ENCODE results near the gene MLANA. TPM values are rescaled to one million over a fixed set of nuclear protein-coding genes. Genes with fewer than 3 reads are reported as not detected.

The MLANA gene, protein sequence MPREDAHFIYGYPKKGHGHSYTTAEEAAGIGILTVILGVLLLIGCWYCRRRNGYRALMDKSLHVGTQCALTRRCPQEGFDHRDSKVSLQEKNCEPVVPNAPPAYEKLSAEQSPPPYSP
- not detected in 3 replicates for polyA plus RNA-seq
- 0.41 TPM for polyA plus RNA-seq (2011; ENCODE audit: low read depth)
- 0.24 and 0.26 TPM in 2 replicates for polyA plus RNA-seq (2011; cell fraction: cytosol; rRNA removed)
- polyA plus RNA-seq (2011; cell fraction: nucleus; rRNA removed): not detected in 2 replicates
- 0.46 and 1.0 TPM in 2 replicates for polyA plus RNA-seq (2012; ENCODE audit: low replicate concordance)
- not detected in 3 replicates for polyA minus RNA-seq
- not detected for polyA minus RNA-seq (2011; cell fraction: cytosol; rRNA and poly(A)+ RNA removed)
- not detected in 2 replicates for polyA minus RNA-seq (2011; cell fraction: nucleus; rRNA and poly(A)+ RNA removed)

- dilution Hi-C loops (cut with MboI; ENCODE audit: extremely low pct_ligation_motif_present, low sequenced_read_pairs): no loop called here
- Histone ChIP-seq H3K9ac (ENCODE audit: control insufficient read depth, extremely low read depth, insufficient read depth, low read length) (no peak within 1 kb of the TSS), H3K27me3 (ENCODE audit: control insufficient read depth, extremely low read depth, insufficient read depth, low read length) (no peaks in the 10 kb centered on the region), H3K9me1 (ENCODE audit: control insufficient read depth, extremely low read depth, insufficient read depth, low read length) (no peaks in the 10 kb centered on the region), H3K79me2 (ENCODE audit: control insufficient read depth, insufficient read depth, low read length) (no peaks in the 10 kb centered on the region), H4K20me1 (ENCODE audit: control insufficient read depth, extremely low read depth, insufficient read depth, low read length) (no peaks in the 10 kb centered on the region), H3K4me1 (ENCODE audit: control insufficient read depth, extremely low read depth, insufficient read depth, low read length) (peaks cover 2% of the 10 kb centered on the region), H3K4me2 (ENCODE audit: control insufficient read depth, extremely low read depth, insufficient read depth, low read depth, low read length) (no peak within 1 kb of the TSS), H3K9me3 (ENCODE audit: control insufficient read depth, low read depth, low read length) (no peaks in the 10 kb centered on the region), H3K27ac (ENCODE audit: control insufficient read depth, insufficient read depth, low read length) (no peak within 1 kb of the TSS), H3K36me3 (ENCODE audit: control insufficient read depth in 2 of 2, extremely low read depth in 1 of 2, insufficient read depth in 2 of 2, low read length in 2 of 2) (no peaks in the 10 kb centered on the region), H3K4me3 (ENCODE audit: control insufficient read depth in 2 of 3, extremely low read depth in 1 of 3, insufficient read depth in 2 of 3, low read depth in 1 of 3, low read length in 3 of 3) (no peak within 1 kb of the TSS), H2AFZ (ENCODE audit: control insufficient read depth, low read length) (no peak within 1 kb of the TSS)
- FAIRE-seq (no peak), DNase-seq (ENCODE audit: low read depth, low spot score) (no peak)
- no peak for TF ChIP-seq EZH2 (IDR thresholded peaks at IDR 0.05; ENCODE audit: low read length)
- no peak for TF ChIP-seq CTCF (optimal IDR thresholded peaks at IDR 0.05 in 1 of 3, IDR thresholded peaks at IDR 0.05 in 1 of 3, conservative IDR thresholded peaks at IDR 0.05 in 1 of 3; ENCODE audit: extremely low read depth in 1 of 3, insufficient read depth in 2 of 3, low read length in 3 of 3)
These were observed at the start of gene MLANA for GRCh38 chr9:5890641-5891040. Gene MLANA (plus strand): TSS chr9:5890889. CDS start chr9:5892475, 1,586 bp downstream.

DNA sequence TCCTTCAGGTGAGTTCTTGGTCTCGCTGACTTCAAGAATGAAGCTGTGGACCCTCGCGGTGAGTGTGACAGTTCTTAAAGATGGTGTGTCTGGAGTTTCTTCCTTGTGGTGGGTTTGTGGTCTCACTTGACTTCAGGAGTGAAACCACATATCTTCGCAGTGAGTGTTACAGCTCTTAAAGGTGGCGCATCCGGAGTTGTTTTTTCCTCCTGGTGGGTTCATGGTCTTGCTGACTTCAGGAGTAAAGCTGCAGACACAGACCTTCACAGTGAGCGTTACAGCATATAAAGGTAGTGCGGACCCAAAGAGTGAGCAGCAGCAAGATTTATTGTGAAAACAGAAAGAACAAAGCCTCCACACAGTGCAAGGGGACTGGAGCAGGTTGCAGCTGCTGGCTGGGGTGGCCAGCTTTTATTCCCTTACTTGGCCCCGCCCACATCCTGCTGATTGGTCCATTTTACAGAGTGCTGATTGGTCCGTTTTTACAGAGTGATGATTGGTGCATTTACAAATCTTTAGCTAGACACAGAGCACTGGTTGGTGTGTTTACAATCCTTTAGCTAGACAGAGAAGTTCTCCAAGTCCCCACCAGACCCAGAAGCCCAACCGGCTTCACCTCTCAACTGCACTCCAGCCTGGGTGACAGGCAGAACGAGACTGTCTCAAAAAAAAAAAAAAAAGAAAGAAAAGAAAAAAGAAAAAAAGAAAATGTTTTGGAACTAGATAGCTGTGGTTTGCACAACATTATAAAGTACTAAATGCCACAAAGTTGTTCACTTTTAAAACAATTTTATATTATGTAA is 48.7 kb upstream of the MLANA start:
- DNase-seq (ENCODE audit: low read depth, low spot score): no peak
- FAIRE-seq: no peak
- H2AFZ ChIP-seq (ENCODE audit: control insufficient read depth, low read length): no peak overlapping the region
- H3K4me2 ChIP-seq (ENCODE audit: control insufficient read depth, extremely low read depth, insufficient read depth, low read depth, low read length): no peak overlapping the region
- H3K9me1 ChIP-seq (ENCODE audit: control insufficient read depth, extremely low read depth, insufficient read depth, low read length): no peaks in the 10 kb centered on the region
- no peak overlapping the region for H3K9ac ChIP-seq (ENCODE audit: control insufficient read depth, extremely low read depth, insufficient read depth, low read length)
- H3K36me3 ChIP-seq (ENCODE audit: control insufficient read depth in 2 of 2, extremely low read depth in 1 of 2, insufficient read depth in 2 of 2, low read length in 2 of 2): no peaks in the 10 kb centered on the region
- no peak overlapping the region for H3K4me3 ChIP-seq (ENCODE audit: control insufficient read depth in 2 of 3, extremely low read depth in 1 of 3, insufficient read depth in 2 of 3, low read depth in 1 of 3, low read length in 3 of 3)
- H3K79me2 ChIP-seq (ENCODE audit: control insufficient read depth, insufficient read depth, low read length): no peaks in the 10 kb centered on the region
- H3K4me1 ChIP-seq (ENCODE audit: control insufficient read depth, extremely low read depth, insufficient read depth, low read length): peaks cover 19% of the 10 kb centered on the region
- TF ChIP-seq CTCF (optimal IDR thresholded peaks at IDR 0.05 in 1 of 3, IDR thresholded peaks at IDR 0.05 in 1 of 3, conservative IDR thresholded peaks at IDR 0.05 in 1 of 3; ENCODE audit: extremely low read depth in 1 of 3, insufficient read depth in 2 of 3, low read length in 3 of 3) (no peak), EZH2 (IDR thresholded peaks at IDR 0.05; ENCODE audit: low read length) (no peak)
- no peaks in the 10 kb centered on the region for H3K9me3 ChIP-seq (ENCODE audit: control insufficient read depth, low read depth, low read length)
- H3K27ac ChIP-seq (ENCODE audit: control insufficient read depth, insufficient read depth, low read length): no peak overlapping the region
- H4K20me1 ChIP-seq (ENCODE audit: control insufficient read depth, extremely low read depth, insufficient read depth, low read length): no peaks in the 10 kb centered on the region
- dilution Hi-C loops (cut with MboI; ENCODE audit: extremely low pct_ligation_motif_present, low sequenced_read_pairs): no loop called here
- no peaks in the 10 kb centered on the region for H3K27me3 ChIP-seq (ENCODE audit: control insufficient read depth, extremely low read depth, insufficient read depth, low read length)

All from keratinocyte (primary cell).